HL-60/S4 (cell line): ENCODE results near the gene SCG5.
"Not testable (repeated sequence)": the region's sequence is repeated elsewhere in the genome, so short reads cannot be mapped to it uniquely, and the experiment has no call there.

Experiments used
- in situ Hi-C: fragments of 300-500 bp; cut with MboI; formaldehyde crosslinking; loops from 2 replicates; pipeline ENCODE4 v1.14.3; 2022; ENCODE audit warnings: low sequenced_read_pairs

The SCG5 gene

GRCh38 chr15:32641517-32642059 lies at the start of gene SCG5:
Gene SCG5 (plus strand): TSS chr15:32641710. CDS start chr15:32643593, 1,883 bp downstream.
- in situ Hi-C loops = no loop called here

GRCh38 chr15:32593151-32593550 lies 48.4 kb upstream of the SCG5 start, which contains the start of gene GOLGA8N:
Gene GOLGA8N (plus strand): TSS chr15:32593456.
- in situ Hi-C loops = not testable (repeated sequence)

- in situ Hi-C loops = not testable (repeated sequence)
Observed at GRCh38 chr15:32609518-32609917, 32.0 kb upstream of the SCG5 start.

GRCh38 chr15:32610719-32611118 lies 30.8 kb upstream of the SCG5 start:
- in situ Hi-C loops = not testable (repeated sequence)

- in situ Hi-C loops = not testable (repeated sequence)
Observed at GRCh38 chr15:32614712-32615050, 26.8 kb upstream of the SCG5 start.

- in situ Hi-C loops = not testable (repeated sequence)
Observed at GRCh38 chr15:32615051-32615870, 26.2 kb upstream of the SCG5 start, which contains the start of gene ARHGAP11A. Gene ARHGAP11A (plus strand): TSS chr15:32615504. CDS start chr15:32616212, 708 bp downstream.

GRCh38 chr15:32615871-32616426 lies 25.6 kb upstream of the SCG5 start:
- in situ Hi-C loops = not testable (repeated sequence)

- in situ Hi-C loops = no loop called here
Observed at GRCh38 chr15:32636410-32636809, 5.1 kb upstream of the SCG5 start.

GRCh38 chr15:32636908-32637567 lies 4.5 kb upstream of the SCG5 start:
- in situ Hi-C loops = no loop called here

GRCh38 chr15:32637704-32638103 lies 3.8 kb upstream of the SCG5 start:
- in situ Hi-C loops = no loop called here

- in situ Hi-C loops = no loop called here
Observed at GRCh38 chr15:32642667-32643435, 1.3 kb downstream of the SCG5 start.

- in situ Hi-C loops = no loop called here
Observed at GRCh38 chr15:32643907-32644445, 2.5 kb downstream of the SCG5 start.

- in situ Hi-C loops = no loop called here
Observed at GRCh38 chr15:32646291-32646690, 4.8 kb downstream of the SCG5 start.

GRCh38 chr15:32649342-32649741 lies 7.8 kb downstream of the SCG5 start:
- in situ Hi-C loops = no loop called here

GRCh38 chr15:32651229-32651837 lies 9.8 kb downstream of the SCG5 start:
- in situ Hi-C loops = no loop called here

- in situ Hi-C loops = no loop called here
Observed at GRCh38 chr15:32652178-32652577, 10.7 kb downstream of the SCG5 start.

- in situ Hi-C loops = no loop called here
Observed at GRCh38 chr15:32656091-32656490, 14.6 kb downstream of the SCG5 start.

GRCh38 chr15:32656496-32656895 lies 15.0 kb downstream of the SCG5 start:
- in situ Hi-C loops = no loop called here

- in situ Hi-C loops = no loop called here
Observed at GRCh38 chr15:32657198-32657883, 15.8 kb downstream of the SCG5 start.

GRCh38 chr15:32657941-32658340 lies 16.4 kb downstream of the SCG5 start:
- in situ Hi-C loops = no loop called here
